Keratinocyte (primary cell): ENCODE results near the gene ITGB5.

Source experiments
- EZH2 ChIP-seq: IDR thresholded peaks from one replicate; pipeline ENCODE4 v1.6.1; 2012; ENCODE audit warnings: inconsistent platforms, mild to moderate bottlenecking, low read length, moderate library complexity
- TF ChIP-seq, protein P1 (sequence below), 3 experiments: IDR thresholded peaks in 1 of 3; conservative IDR thresholded peaks in 1 of 3; optimal IDR thresholded peaks in 1 of 3; 2 replicates in 2 of 3; 3 replicates in 1 of 3; pipeline versions ENCODE3 to v1.5.1; 2011; ENCODE audit warnings: low read length in 3 of 3, mild to moderate bottlenecking in 3 of 3, moderate library complexity in 2 of 3, control low read depth in 1 of 3, inconsistent platforms in 1 of 3; ENCODE audit not compliant: insufficient read depth in 2 of 3; ENCODE audit errors: extremely low read depth in 1 of 3

DNA sequence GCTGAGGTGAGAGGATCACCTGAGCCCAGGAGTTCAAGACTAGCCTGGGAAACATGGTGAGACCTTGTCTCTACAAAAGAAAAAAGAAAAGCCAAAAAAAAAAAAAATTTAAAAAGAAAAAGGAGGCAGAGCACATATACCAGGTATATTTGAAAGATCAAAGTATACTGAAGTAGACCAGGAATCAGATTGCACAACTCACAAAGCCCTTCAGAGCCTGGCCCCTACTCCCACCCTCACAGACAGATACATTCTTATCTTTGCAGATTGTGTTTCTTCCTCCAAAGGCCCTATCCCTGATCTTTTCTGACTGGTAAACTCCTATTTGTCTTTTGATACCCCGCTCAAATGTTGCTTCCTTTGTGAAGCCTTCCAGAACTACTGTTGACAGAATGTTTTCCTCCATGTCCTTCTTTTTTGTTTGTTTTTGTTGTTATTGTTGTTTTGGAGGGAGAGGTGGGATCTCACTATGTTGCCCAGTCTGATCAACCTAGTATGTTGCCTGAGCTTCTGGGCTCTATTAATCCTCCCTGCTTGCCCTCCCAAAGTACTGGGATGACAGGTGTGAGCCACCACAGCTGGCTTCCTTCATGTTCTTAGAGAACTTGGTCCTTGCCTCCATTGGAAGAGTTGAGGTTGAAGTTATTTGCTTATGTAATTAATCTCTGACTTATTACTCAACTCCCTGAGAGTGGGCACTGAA is 9.8 kb upstream of the ITGB5 start:
- TF ChIP-seq, protein P1, sequence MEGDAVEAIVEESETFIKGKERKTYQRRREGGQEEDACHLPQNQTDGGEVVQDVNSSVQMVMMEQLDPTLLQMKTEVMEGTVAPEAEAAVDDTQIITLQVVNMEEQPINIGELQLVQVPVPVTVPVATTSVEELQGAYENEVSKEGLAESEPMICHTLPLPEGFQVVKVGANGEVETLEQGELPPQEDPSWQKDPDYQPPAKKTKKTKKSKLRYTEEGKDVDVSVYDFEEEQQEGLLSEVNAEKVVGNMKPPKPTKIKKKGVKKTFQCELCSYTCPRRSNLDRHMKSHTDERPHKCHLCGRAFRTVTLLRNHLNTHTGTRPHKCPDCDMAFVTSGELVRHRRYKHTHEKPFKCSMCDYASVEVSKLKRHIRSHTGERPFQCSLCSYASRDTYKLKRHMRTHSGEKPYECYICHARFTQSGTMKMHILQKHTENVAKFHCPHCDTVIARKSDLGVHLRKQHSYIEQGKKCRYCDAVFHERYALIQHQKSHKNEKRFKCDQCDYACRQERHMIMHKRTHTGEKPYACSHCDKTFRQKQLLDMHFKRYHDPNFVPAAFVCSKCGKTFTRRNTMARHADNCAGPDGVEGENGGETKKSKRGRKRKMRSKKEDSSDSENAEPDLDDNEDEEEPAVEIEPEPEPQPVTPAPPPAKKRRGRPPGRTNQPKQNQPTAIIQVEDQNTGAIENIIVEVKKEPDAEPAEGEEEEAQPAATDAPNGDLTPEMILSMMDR (optimal IDR thresholded peaks at IDR 0.05 in 1 of 3, IDR thresholded peaks at IDR 0.05 in 1 of 3, conservative IDR thresholded peaks at IDR 0.05 in 1 of 3; ENCODE audit: extremely low read depth in 1 of 3, insufficient read depth in 2 of 3, low read length in 3 of 3): no peak
- TF ChIP-seq EZH2: no peak
